ENCODE measurements around the gene ASIC4. TPM values are rescaled to one million over a fixed set of nuclear protein-coding genes. Genes with fewer than 3 reads are reported as not detected.

ASIC4 gene
- total RNA-seq, 1 donor from 2014 or later: not detected

DNA sequence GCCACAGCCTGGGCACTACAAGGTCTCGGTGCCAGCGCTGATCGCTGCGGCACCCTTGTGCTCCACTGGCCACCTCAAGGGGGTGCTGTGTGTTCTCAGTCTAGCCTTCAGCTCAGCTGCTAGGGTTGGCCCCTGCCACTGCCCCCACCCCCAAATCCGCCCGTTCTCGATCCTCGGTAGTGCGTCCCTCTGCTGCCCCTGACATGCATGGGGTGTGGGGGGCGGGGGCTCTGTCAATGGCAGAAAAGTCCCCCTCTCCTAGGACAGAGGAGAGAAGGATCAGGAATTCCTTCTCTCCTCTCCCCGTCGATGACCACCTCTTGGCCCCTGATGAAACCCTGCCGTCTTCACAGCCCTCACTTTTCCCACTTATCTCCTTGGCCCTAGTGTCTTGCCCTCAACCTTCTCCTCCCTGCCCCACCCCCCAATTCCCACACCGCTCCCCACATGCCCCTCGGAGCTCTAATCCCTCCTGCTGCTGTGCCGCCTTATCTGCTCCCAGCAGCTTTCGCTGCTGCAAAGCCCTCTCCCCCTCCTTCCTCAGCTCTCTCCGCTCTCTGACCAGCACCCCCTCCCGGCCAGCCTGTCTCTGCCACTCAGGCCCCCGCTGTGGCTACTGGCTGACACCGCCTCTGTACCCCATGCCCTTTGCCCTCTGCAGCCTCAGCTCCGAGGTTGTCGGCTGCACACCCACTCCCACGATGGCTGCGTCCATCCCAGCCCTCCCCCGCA, 4.3 kb upstream of the ASIC4 start:
- intact Hi-C loops (cut with DNase I): no loop called here
- peak; percentile 63 for DNase-seq
- peak; percentile 79 for ATAC-seq (ENCODE audit: poor library complexity)

DNA sequence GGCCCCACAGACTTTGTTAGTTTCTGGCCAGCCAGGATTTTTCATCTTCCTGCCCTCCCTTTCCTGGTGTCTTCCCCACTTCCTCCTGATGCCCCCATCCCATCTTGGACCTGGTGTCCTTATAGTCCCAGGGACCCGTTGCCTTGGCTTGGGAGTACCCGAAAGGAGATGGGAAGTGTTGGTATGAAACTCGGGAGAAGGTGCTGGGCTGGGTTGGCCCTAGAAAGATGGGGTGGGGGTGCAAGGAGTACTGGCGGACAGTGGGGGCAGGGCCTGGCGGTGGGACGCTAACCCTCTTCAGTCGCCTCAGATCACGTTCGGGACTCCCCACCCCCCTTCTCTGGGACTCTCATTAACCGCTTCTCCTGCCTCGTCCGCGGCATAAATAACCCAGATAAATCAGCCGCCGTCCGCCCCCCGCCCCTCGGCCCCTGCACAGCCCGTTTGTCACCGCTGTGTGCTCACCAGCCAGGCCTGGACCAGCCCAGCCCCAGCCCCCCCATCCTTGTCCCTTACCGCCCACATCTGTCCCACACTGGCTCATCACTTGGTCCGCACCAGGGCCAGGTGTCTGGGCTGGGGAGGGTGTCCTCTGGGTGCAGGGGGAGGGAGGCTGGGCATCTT, 3.7 kb upstream of the ASIC4 start:
- DNase-seq: no peak
- ATAC-seq (ENCODE audit: poor library complexity): no peak
- intact Hi-C loops (cut with DNase I): no loop called here

DNA sequence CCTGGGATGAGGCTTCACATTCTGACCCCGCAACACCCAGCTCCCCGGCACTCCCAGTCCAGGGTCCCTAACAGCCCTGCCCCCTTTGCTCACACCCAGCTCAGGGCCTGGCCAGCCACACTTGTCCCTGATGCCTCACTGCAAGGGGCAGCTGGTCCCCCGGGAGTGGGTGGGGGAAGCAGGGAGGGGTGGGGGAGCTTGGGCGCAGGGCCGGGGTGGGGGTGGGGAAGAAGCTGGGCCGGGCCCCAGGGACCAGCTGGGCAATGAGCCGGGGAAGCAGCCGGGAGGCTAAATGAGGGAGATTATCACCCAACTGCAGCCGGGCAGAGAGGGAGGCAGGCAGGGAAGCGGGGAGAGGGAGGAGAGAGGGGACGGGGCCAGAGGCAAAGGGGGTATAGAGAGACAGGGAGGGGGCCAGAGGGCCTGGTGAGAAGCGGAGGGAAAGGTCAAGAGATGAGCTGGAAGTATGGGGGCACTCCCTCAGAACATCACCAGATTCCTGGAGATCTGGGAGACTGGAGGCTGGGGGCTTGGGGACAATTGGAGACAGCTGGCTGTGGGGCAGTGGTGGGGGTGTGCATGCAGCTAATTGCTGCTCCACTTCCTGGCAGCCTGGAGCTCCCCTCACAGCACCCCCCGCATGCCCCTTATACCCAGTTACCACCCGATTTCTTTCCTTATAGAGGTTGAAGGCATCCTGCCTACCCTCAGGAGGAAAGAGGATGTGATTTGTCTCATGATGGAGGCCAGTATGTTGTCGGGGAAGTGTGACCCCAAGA, 2.5 kb upstream of the ASIC4 start:
- ATAC-seq (ENCODE audit: poor library complexity) (no peak), DNase-seq (no peak)
- intact Hi-C loops (cut with DNase I): no loop called here

DNA sequence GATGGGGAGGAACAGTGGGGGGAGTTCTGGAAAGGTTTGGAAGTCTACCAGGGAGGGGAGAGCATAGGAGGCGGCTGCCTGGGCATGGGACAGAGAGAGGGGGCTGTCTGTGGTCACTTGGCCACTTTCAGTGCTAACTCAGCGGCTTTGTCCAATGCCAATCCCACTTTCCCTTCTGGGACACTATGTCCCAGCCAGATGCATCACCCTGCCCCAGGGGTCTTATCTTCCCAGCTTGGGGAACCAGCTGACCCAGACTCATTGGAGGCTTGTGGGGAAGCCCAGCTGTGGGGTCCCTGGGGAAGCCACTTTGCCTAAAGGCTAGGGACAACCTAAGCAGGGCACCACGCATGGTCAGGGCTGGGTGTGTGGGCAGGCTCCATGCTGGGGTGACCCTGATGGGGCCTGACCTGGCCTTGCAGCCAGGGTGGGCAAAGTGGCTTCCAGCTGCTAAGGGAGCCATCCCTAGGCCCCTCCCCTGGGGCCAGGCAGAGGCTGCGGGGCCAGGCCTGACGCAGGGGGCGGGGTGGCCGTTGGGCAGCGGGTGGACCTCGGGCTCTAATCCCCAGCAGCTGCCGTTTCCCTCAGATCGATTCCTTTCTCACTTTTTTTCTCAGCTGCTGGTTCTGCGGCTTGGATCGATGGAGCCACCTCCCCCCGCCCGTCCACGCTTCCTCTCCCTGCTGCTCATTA, 1.6 kb upstream of the ASIC4 start:
- ATAC-seq (ENCODE audit: poor library complexity): no peak
- intact Hi-C loops (cut with DNase I): no loop called here
- no peak for DNase-seq

DNA sequence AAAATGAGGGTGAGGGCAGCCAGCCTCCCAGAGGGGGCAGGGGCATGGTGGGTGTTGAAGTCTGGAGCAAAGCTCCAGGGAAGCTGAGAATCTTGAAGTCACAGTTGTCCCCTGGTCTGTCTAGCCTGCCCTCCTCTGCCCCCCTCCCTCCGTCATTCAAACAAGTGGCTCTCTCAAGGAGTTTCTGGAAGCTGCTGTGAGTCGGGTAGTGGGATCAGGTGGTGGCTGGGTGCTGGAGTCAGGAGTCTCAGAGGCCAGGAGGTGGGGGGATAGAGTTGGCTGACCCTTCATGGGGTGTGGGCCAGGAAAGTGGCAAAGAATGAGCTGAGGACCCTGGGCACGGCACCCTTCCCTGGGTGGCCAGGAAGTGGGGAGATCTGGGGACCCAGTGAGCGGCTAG, 495 bp upstream of the ASIC4 start:
- intact Hi-C loops (cut with DNase I): no loop called here
- no peak for DNase-seq
- no peak for ATAC-seq (ENCODE audit: poor library complexity)

DNA sequence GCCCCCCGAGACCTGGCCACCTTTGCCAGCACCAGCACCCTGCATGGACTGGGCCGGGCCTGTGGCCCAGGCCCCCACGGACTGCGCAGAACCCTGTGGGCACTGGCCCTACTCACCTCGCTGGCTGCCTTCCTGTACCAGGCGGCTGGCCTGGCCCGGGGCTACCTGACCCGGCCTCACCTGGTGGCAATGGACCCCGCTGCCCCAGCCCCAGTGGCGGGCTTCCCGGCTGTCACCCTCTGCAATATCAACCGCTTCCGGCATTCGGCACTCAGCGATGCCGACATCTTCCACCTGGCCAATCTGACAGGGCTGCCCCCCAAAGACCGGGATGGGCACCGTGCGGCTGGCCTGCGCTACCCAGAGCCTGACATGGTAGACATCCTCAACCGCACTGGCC, 554 bp downstream of the ASIC4 start:
- ATAC-seq (ENCODE audit: poor library complexity) (no peak), DNase-seq (no peak)
- intact Hi-C loops (cut with DNase I): no loop called here

DNA sequence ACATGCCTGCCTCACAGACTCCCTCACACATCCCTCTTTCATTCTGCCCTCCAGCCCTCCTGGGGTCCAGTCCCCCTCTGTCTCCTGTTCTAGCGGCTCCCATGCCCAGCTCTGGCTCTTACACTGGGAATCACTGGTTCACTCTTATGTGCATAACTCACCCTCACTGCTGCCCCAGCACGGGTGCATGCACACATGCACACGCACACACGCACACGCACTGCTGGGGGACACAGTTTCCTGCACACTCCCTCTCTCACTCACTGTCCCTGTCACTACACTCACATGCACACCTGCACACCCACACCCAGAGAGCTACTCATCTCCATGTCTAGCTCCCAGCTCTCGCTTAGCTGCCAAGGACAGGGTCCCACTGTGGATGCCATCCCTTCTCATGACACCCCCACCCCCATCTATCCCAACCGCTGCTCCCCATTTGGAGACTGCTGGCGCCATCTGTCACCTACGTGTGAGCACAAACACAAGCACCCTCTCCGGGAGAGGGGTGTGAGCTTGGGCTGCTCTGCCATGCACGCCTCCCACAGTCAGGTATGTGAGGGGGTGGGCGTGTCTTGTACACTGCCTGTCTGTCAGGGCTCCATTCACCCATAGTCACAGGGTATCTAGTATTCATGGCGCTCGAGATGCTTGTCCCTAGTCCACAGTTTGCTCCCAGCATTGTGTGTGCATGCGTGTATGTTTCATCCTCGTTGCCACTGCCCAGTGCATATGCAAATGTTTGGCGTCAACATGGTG, 1.8 kb downstream of the ASIC4 start:
- no peak for ATAC-seq (ENCODE audit: poor library complexity)
- intact Hi-C loops (cut with DNase I): no loop called here
- DNase-seq: no peak

DNA sequence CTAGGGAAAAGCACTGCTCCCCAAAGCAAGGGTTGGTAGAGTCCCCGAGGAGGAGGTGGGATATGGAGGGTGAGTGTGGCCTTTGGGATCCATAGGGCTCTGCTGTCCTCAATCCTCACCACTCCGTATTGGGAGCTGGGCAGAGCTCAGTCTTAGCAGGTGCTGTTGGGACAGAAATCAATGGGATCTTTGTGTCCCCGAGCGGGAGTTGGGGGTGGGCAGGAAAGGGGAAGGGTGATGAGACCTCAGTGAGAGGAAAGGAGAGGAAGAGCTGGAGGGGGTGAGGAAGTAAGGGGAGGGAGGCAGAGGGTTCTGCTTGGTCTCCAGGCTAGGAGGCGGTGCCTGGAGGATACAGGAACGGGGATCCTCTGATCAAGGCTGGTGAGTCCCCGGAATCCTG, 2.6 kb downstream of the ASIC4 start:
- ATAC-seq (ENCODE audit: poor library complexity) (no peak), DNase-seq (no peak)
- intact Hi-C loops (cut with DNase I): no loop called here

DNA sequence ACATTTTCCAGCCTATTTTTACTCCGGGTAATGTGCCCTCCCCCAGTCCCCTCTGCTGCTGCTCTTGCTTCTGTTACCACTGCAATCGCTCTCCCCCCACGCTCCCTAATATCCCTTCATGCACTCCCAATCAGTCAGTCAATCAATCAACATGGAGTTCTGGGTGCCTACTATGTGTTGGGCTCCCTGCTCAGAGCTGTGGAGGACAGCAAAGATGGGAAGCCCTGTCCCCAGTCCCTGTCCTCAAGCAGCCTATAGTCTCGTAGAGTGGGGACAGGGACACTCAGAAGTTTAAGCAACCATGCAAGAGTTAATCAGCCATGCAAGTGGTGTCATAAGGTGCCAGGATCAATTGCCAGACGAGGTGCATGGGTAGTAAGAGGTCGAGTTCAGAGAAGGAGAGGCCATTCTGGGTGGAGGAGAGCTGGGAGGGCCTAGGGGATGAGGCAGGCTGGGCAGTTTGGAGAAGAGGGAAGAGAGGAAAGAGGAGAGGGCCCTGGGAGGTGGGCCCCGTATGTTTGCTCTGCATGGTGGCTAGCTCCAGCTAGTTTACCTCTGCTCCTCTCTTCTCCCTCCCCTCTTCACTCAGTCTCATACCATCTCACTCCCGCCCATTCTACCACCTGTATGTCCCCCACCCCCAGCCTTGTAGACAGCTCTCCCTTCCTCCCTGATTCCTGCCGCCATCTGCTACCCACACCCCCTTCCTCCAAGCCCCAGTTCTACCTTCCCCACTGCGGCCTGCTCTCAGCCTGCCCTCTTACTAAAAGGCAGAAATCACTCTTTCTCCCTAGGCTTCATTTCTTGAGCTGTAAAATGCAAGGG, 3.9 kb downstream of the ASIC4 start:
- intact Hi-C loops (cut with DNase I): no loop called here
- no peak for ATAC-seq (ENCODE audit: poor library complexity)
- no peak for DNase-seq

DNA sequence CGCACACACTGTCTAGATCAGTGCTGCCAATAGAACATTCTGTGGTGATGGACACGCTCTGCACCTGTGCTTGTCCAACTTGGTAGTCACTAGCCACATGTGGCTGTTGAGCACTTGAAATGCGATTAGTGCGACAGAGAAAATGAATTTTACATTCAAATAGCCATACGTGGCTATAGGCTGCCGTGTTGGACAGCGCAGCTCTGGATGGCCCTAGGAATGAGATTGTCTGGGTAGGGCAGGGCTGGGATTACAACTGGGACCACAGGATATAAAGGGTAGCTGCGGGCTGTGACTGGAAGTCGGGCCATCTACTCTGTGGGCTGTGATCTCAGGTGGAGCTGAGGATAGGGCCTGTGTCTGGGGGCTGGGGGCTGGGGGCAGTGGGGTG, 5.2 kb downstream of the ASIC4 start:
- intact Hi-C loops (cut with DNase I): no loop called here
- DNase-seq (no peak), ATAC-seq (ENCODE audit: poor library complexity) (no peak)

DNA sequence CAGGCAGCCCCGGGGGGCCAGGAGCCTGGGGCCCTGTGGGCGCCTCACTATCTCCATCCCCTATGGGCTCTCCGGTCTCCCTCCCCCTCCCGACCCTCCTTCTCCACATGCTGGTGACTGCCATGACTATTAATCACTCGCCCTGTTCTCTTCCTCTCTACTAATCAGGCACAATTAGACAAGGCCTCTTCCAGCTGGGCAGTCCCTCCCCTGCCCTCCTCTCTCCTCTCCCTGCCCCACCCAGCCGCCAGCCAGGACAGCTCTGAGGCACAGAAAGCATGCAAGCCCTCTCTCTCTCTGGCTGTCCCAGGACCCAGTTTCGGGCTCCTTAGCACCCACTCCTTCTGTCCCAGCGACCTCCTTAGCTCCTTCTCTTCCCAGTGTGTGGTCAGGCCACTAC, 5.8 kb downstream of the ASIC4 start:
- no peak for DNase-seq
- ATAC-seq (ENCODE audit: poor library complexity): no peak
- intact Hi-C loops (cut with DNase I): no loop called here

DNA sequence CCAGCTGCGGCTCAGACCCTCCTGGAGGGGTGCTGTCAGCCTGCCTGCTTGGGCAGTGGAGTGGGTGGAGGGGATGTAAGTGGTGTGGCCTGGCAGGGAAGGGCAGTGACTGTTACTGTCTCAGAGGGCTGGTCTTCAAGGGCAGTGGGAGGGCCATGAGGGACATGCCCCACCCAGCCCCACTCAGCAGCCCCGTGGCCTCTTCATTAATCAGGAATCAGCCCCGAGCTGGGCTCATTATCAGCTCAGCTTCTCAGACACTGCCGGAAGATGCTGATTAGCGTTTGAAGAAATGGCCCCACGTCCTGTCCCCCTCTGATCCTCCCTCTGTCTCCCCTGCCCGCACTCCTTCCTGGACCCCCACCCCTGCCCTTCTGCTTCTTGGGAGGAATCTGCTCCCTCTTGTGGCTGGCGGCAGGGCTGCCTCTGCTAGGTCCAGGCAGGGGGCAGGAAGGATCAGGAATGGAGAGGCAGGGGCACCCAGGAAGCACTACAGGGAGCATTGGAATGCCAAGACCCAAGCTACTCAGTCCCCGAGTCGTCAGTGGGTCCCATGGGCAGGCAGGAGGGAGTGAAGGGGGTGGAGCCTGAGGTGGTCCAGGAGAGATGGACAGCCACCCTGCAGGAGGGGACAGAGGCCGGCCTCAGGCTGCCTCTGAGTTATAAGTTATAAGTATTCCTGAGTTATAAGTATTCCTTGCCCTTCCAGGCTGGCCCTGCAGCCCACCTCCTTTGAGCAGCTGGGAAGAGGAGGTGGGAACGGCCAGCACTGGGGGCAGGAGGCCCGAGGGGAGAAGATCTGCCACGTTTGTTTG, 7.0 kb downstream of the ASIC4 start:
- intact Hi-C loops (cut with DNase I): no loop called here
- DNase-seq: peak; percentile 61
- ATAC-seq (ENCODE audit: poor library complexity): peak; percentile 78

DNA sequence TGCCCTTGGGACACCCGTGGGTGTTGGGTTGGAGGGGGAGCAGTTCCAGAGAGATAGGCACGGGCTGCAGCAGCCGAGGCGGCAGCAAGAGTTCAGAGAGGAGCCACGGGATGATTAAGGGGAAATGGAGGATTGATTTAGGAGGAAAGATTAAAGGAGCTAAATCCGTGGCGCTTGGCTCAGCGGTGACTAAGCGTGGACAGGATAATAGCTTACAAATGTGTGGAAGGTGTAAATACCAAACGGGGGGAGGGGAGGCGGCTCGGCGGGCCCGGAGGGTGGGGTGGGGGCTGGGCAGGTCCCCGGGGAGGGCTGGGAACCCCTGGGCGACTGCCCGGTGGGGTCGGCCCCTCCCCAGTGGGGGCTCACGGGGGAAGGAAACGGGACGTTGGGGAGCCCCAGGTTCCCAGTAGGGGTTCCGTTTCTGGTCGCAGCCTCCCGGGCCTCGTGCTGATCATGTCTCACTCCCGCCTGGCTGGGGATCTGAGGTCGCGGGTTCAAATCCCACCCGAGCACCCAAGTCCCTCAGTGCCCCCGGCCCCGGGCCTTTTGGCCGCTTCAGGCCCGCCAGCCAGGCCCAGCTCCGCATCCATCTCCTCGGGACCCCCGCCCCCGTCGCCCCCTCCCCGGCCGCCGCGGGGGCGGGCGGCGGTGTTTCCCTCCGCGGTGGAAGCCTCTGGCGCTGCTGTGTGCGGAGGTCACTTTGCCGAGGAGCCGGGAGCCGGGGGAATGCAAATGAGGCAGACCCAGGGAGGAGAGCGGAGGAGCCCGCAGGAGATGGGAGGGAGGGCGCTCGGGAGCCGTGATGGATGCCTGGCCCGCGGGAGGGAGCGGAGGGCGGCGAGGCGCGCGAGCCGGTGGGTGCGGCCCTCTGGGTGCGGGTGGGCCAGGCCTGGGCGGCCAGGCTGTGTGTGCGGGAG, 8.1 kb downstream of the ASIC4 start:
- intact Hi-C loops (cut with DNase I): no loop called here
- ATAC-seq (ENCODE audit: poor library complexity) (peak; percentile 23), DNase-seq (no peak)

DNA sequence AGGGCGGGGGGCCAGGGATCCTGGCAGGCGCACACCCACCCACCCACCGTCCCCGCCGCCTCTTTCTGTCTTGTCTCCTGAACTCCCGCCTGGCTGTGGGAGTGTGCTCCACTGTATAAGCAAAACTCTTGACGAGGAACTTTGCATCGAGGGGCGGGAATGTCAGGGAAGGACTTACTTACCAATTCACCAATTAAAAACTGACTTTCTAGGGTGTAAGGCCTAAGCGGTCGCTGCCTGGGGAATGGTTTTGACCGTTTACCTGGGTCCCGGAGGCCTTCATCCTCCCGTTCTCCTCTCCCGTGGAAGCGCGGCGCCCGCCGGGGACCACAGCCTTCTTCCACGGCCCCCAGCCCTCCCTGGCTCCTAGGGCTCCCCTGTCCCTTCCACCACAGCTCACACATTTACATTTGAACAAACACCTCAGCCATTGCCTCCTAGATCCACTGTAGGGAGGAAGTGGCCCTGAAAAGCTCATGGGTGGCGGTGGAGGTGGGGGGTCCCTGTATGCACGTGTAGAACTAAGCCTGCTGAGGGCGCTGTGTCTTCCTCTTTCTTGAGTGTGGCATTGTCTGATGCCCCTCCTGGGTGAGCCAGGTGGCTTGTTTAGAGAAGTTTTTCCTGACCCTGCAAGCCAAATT, 8.9 kb downstream of the ASIC4 start:
- intact Hi-C loops (cut with DNase I): no loop called here

DNA sequence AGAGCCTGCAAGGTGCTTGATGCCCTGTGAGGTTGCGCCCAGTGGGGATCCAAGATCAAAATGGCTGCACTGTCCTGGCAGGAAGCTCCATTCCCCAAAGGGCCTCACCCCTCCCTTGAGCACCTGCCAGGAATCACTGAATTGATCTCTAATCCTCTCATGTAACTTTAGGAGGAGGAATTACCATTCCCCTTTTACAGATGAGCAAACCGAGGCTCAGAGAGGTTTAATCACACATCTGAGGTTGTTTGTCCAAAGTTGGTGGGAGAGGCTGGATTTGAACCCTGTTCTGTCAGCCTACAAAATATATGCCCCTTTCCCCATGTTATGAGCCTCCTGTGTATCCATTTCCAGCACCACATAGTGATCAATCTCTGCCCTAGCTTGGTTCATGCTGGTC, 10.5 kb downstream of the ASIC4 start:
- intact Hi-C loops (cut with DNase I): no loop called here
- DNase-seq (no peak), ATAC-seq (ENCODE audit: poor library complexity) (no peak)

More for the DNA sequence above, 8.9 kb downstream of the ASIC4 start:
- DNase-seq (no peak), ATAC-seq (ENCODE audit: poor library complexity) (no peak)

All from Right ventricle myocardium superior (tissue), 1 donor.